Stimulated activated CD4-positive, alpha-beta T cell treated with anti-CD3 and anti-CD28 coated beads, Interleukin-4, amount 100 ng/mL, for 24 hours (primary cell): ENCODE results near the gene BEST2.
A peak's percentile ranks its signal among the peaks of the same experiment; 100 is the strongest.
"Not testable (repeated sequence)": the region's sequence is repeated elsewhere in the genome, so short reads cannot be mapped to it uniquely, and the experiment has no call there.

Source experiments
- DNase-seq: peaks from one replicate; pipeline ENCODE4 v3.0.0-alpha.2; 2020

The BEST2 gene

GRCh38 chr19:12751635-12752034, at the start of gene BEST2:
BEST2 (plus strand) TSS chr19:12751791; CDS start chr19:12752593, 802 bp downstream.
- no peak for DNase-seq

GRCh38 chr19:12703046-12703445, 48.5 kb upstream of the BEST2 start:
- peak; percentile 14 for DNase-seq

GRCh38 chr19:12705169-12705568, 46.4 kb upstream of the BEST2 start:
- DNase-seq = no peak

GRCh38 chr19:12705654-12706331, 45.8 kb upstream of the BEST2 start:
- no peak for DNase-seq

GRCh38 chr19:12706332-12706718, 45.3 kb upstream of the BEST2 start:
- DNase-seq = no peak

GRCh38 chr19:12708641-12709040, 43.0 kb upstream of the BEST2 start:
- DNase-seq = no peak

GRCh38 chr19:12711187-12711586, 40.4 kb upstream of the BEST2 start:
- no peak for DNase-seq

- DNase-seq = not testable (repeated sequence)
Measured at GRCh38 chr19:12712077-12712476, 39.5 kb upstream of the BEST2 start.

GRCh38 chr19:12713304-12713703, 38.3 kb upstream of the BEST2 start:
- DNase-seq = not testable (repeated sequence)

GRCh38 chr19:12715102-12715501, 36.5 kb upstream of the BEST2 start:
- no peak for DNase-seq

GRCh38 chr19:12715929-12716328, 35.7 kb upstream of the BEST2 start:
- DNase-seq = no peak

GRCh38 chr19:12720296-12720695, 31.3 kb upstream of the BEST2 start:
- no peak for DNase-seq

GRCh38 chr19:12720851-12721655, 30.5 kb upstream of the BEST2 start:
- DNase-seq = peak; percentile 16

GRCh38 chr19:12721656-12722565, 29.7 kb upstream of the BEST2 start:
- peak; percentile 47 for DNase-seq

- peak; percentile 96 for DNase-seq
Measured at GRCh38 chr19:12722566-12723380, 28.8 kb upstream of the BEST2 start.

GRCh38 chr19:12723381-12723640, 28.3 kb upstream of the BEST2 start:
- DNase-seq = peak; percentile 12

GRCh38 chr19:12723641-12724426, 27.8 kb upstream of the BEST2 start, which contains the start of gene TNPO2:
TNPO2 (minus strand) TSS chr19:12723932; CDS start chr19:12720977, 2,955 bp downstream.
- peak; percentile 80 for DNase-seq

- not testable (repeated sequence) for DNase-seq
Measured at GRCh38 chr19:12725612-12726011, 26.0 kb upstream of the BEST2 start.

- no peak for DNase-seq
Measured at GRCh38 chr19:12726988-12727316, 24.6 kb upstream of the BEST2 start.

- DNase-seq = no peak
Measured at GRCh38 chr19:12727745-12728433, 23.7 kb upstream of the BEST2 start.

- no peak for DNase-seq
Measured at GRCh38 chr19:12730064-12730463, 21.5 kb upstream of the BEST2 start.
